ENCODE measurements around the gene ABI1. TPM values are rescaled to one million over a fixed set of nuclear protein-coding genes. Genes with fewer than 3 reads are reported as not detected.

Gene ABI1
- total and polyA plus RNA-seq, 9 of the 15 experiments (the other 6 are each of a cell fraction or from before 2014, with no cell fraction given), result 22.1 to 52.3 (median 39.0) TPM

GRCh38 chr10:26697163-26697921 lies 163.4 kb downstream of the ABI1 start, which contains the start of gene PDSS1 (continued):
- TF ChIP-seq, protein P1, sequence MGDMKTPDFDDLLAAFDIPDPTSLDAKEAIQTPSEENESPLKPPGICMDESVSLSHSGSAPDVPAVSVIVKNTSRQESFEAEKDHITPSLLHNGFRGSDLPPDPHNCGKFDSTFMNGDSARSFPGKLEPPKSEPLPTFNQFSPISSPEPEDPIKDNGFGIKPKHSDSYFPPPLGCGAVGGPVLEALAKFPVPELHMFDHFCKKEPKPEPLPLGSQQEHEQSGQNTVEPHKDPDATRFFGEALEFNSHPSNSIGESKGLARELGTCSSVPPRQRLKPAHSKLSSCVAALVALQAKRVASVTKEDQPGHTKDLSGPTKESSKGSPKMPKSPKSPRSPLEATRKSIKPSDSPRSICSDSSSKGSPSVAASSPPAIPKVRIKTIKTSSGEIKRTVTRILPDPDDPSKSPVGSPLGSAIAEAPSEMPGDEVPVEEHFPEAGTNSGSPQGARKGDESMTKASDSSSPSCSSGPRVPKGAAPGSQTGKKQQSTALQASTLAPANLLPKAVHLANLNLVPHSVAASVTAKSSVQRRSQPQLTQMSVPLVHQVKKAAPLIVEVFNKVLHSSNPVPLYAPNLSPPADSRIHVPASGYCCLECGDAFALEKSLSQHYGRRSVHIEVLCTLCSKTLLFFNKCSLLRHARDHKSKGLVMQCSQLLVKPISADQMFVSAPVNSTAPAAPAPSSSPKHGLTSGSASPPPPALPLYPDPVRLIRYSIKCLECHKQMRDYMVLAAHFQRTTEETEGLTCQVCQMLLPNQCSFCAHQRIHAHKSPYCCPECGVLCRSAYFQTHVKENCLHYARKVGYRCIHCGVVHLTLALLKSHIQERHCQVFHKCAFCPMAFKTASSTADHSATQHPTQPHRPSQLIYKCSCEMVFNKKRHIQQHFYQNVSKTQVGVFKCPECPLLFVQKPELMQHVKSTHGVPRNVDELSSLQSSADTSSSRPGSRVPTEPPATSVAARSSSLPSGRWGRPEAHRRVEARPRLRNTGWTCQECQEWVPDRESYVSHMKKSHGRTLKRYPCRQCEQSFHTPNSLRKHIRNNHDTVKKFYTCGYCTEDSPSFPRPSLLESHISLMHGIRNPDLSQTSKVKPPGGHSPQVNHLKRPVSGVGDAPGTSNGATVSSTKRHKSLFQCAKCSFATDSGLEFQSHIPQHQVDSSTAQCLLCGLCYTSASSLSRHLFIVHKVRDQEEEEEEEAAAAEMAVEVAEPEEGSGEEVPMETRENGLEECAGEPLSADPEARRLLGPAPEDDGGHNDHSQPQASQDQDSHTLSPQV (IDR thresholded peaks at IDR 0.05), result no peak
- TF ChIP-seq ZNF146 (CRISPR knock-in tag; IDR thresholded peaks at IDR 0.05; ENCODE audit: unreplicated experiment) (no peak), BACH1 (tag; IDR thresholded peaks at IDR 0.05) (no peak), SMARCA5 (IDR thresholded peaks at IDR 0.05) (no peak), NR2C2 (CRISPR knock-in tag; IDR thresholded peaks at IDR 0.05) (peak; percentile 93), NR2C2 (tag; IDR thresholded peaks at IDR 0.05) (peak; percentile 100), ZBTB12 (CRISPR knock-in tag; IDR thresholded peaks at IDR 0.05) (no peak), NBN (IDR thresholded peaks at IDR 0.05; ENCODE audit: low read depth) (peak; percentile 56; the same call in 1 of the 2 replicates), SP1 (CRISPR knock-in tag; IDR thresholded peaks at IDR 0.05) (0 out of 2 replicates have a peak, but pooled peaks have one; percentile 40), E2F3 (CRISPR knock-in tag; IDR thresholded peaks at IDR 0.05) (no peak), ZNF354B (CRISPR knock-in tag; IDR thresholded peaks at IDR 0.05) (no peak), EWSR1 (IDR thresholded peaks at IDR 0.05; ENCODE audit: borderline replicate concordance, low read depth, partially characterized antibody) (no peak), ZNF408 (CRISPR knock-in tag; IDR thresholded peaks at IDR 0.05; ENCODE audit: low read depth) (no peak), KAT7 (CRISPR knock-in tag; IDR thresholded peaks at IDR 0.05; ENCODE audit: borderline replicate concordance) (peak; percentile 45; the same call in 1 of the 2 replicates), NCOA6 (IDR thresholded peaks at IDR 0.05) (no peak)
